ENCODE results near the gene SYCN. TPM values are rescaled to one million over a fixed set of nuclear protein-coding genes. Genes with fewer than 3 reads are reported as not detected.

SYCN gene
- total and polyA plus RNA-seq, 2 of the 8 experiments (the other 6 are each of a cell fraction or from before 2014, with no cell fraction given): not detected

DNA sequence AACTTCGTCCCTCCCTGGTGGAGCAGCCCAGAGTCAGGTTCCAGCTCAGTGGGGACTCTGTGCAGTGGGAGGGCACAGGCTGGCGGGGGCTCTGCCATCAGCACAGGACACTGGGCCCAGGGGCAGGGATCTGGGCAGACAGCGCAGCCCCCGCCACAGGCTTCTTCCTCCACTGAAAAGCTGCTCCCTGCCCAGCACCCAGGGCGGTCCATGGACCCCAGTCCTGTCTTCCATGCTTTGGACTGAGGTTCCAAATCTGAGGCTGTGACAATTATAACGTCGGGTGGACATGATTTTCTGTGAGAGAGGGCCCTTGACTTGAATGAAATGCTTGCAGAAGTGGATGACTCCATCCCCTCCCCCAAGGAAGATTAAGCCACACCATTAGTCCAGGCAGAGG, 28.5 kb downstream of the SYCN start:
- Histone ChIP-seq H3K4me3 (ENCODE audit: extremely low read depth in 1 of 4, insufficient read depth in 2 of 4, low read depth in 3 of 4, low read length in 4 of 4) (no peak overlapping the region), H2BK12ac (ENCODE audit: low read depth, low read length) (no peak overlapping the region), H4K5ac (ENCODE audit: insufficient read length, low read depth, low read length) (no peak overlapping the region), H3K27me3 (replicated peaks in 1 of 4; ENCODE audit: control insufficient read depth in 3 of 4, extremely low read depth in 1 of 4, insufficient read depth in 3 of 4, low read length in 3 of 4) (no peaks in the 10 kb centered on the region), H2BK20ac (ENCODE audit: low read length) (no peak overlapping the region), H4K91ac (replicated peaks; ENCODE audit: insufficient read length, low read length) (no peak overlapping the region), H2AFZ (ENCODE audit: low read length) (no peak overlapping the region), H2BK15ac (ENCODE audit: low read length) (no peak overlapping the region), H3K56ac (replicated peaks; ENCODE audit: insufficient read length, low read depth, low read length) (no peak overlapping the region), H3K79me2 (ENCODE audit: control insufficient read depth in 1 of 2, insufficient read depth in 2 of 2, low read length in 2 of 2) (no peaks in the 10 kb centered on the region), H3K4ac (replicated peaks; ENCODE audit: insufficient read length, low read depth, low read length) (no peak overlapping the region), H4K20me1 (replicated peaks in 1 of 2; ENCODE audit: control insufficient read depth in 1 of 2, insufficient read depth in 2 of 2, low read length in 2 of 2) (peaks cover 0 to 6% of the 10 kb centered on the region in 2 experiments), H3K36me3 (ENCODE audit: control insufficient read depth in 2 of 4, insufficient read depth in 4 of 4, low read length in 3 of 4) (peaks cover 0 to 33% (median 7%) of the 10 kb centered on the region in 4 experiments; a peak in 3 of 8 replicates), H3K9me3 (ENCODE audit: insufficient read depth in 2 of 2, low read depth in 1 of 2, low read length in 1 of 2) (no peaks in the 10 kb centered on the region), H2AK5ac (ENCODE audit: low read depth, low read length) (no peak overlapping the region), H2BK5ac (ENCODE audit: low read depth, low read length) (no peak overlapping the region), H3K23me2 (ENCODE audit: low read depth, low read length) (no peaks in the 10 kb centered on the region), H3K4me2 (ENCODE audit: insufficient read depth in 1 of 2, low read depth in 2 of 2, low read length in 2 of 2) (no peak overlapping the region), H3K4me1 (replicated peaks in 1 of 4; ENCODE audit: control insufficient read depth in 3 of 4, insufficient read depth in 4 of 4, low read length in 3 of 4) (peaks cover 0 to 3% (median 1%) of the 10 kb centered on the region in 4 experiments; a peak in 3 of 7 replicates), H2BK120ac (replicated peaks; ENCODE audit: low read depth, low read length) (no peak overlapping the region), H3K79me1 (ENCODE audit: low read depth, low read length) (no peaks in the 10 kb centered on the region), H3K18ac (ENCODE audit: extremely low read depth, low read length) (no peak overlapping the region), H3K14ac (ENCODE audit: insufficient read length) (no peak overlapping the region), H3K9ac (replicated peaks in 1 of 4; ENCODE audit: extremely low read depth in 1 of 4, low read depth in 3 of 4, low read length in 3 of 4) (no peak overlapping the region), H4K8ac (ENCODE audit: extremely low read depth, insufficient read depth, low read length) (no peak overlapping the region), H3K27ac (ENCODE audit: low read depth, low read length) (no peak overlapping the region), H3K23ac (ENCODE audit: insufficient read length) (no peak overlapping the region)
- POLR2A ChIA-PET (ENCODE audit: partially characterized antibody): interaction anchor here (1.5 to 1.7 kb wide), 2 partner anchors 9 kb away, joined by 4 to 5 read pairs; no protein-coding TSS in a partner anchor
- no peak for TF ChIP-seq MAFK (IDR thresholded peaks at IDR 0.05; ENCODE audit: low read depth, low read length)
- no peak for TF ChIP-seq JUND (IDR thresholded peaks at IDR 0.05; ENCODE audit: low read length)
- TF ChIP-seq, protein P1, sequence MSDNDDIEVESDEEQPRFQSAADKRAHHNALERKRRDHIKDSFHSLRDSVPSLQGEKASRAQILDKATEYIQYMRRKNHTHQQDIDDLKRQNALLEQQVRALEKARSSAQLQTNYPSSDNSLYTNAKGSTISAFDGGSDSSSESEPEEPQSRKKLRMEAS (IDR thresholded peaks at IDR 0.05): no peak
- TF ChIP-seq ASH2L (IDR thresholded peaks at IDR 0.05; ENCODE audit: low read length): no peak
- no peak for TF ChIP-seq SIX5 (IDR thresholded peaks at IDR 0.05; ENCODE audit: low read depth, low read length)
- WGBS, 2 experiments (ENCODE audit: extremely low coverage in 1 of 2, insufficient coverage in 1 of 2, insufficient read length in 1 of 2, insufficient replicate concordance in 2 of 2, low coverage in 1 of 2, low lambda C conversion rate in 2 of 2, missing lambda C conversion rate in 1 of 2): 93% methylated on average over 6 of the region's 7 CpGs; no CpG with 5 or more reads in 1 of the 2 experiments
- FAIRE-seq (no peak), DNase-seq (ENCODE audit: low read depth in 1 of 2, low spot score in 2 of 2) (no peak)
- CTCF ChIA-PET (ENCODE audit: partially characterized antibody): interaction anchor here (0.8 to 5.1 kb wide), 8 partner anchors 12 to 159 kb away, joined by 3 to 33 read pairs (median 4); partner anchors contain the start of gene NCCRP1

All from H1 (cell line).